RWPE1 (cell line): ENCODE measurements around the gene CLASP2.

Experiments
- CTCF ChIA-PET: fragments of 350-600 bp; sonication (Branson Sonifier 250); formaldehyde crosslinking; extraction: SDS; loops from one replicate; lab custom pipeline; 2021; lab: Yijun Ruan, JAX
- POLR2A ChIA-PET: fragments of 400-600 bp; formaldehyde crosslinking; extraction: SDS; loops from one replicate; lab custom pipeline; 2020; ENCODE audit warnings: antibody characterized with exemption; ENCODE audit not compliant: low non-redundant PET; lab: Yijun Ruan, JAX
- DNase-seq: peaks from one replicate; pipeline ENCODE4 v3.0.0; 2012; ENCODE audit warnings: low spot score
- H3K27ac ChIP-seq: fragments of 450-650 bp; 2 replicates; pipeline ENCODE4 v1.5.1; 2017
- TF ChIP-seq, protein P1 (sequence below): fragments of 450-650 bp; conservative IDR thresholded peaks from 2 replicates; pipeline ENCODE4 v1.5.1; 2017; ENCODE audit warnings: low read depth, mild to moderate bottlenecking

The CLASP2 gene

DNA sequence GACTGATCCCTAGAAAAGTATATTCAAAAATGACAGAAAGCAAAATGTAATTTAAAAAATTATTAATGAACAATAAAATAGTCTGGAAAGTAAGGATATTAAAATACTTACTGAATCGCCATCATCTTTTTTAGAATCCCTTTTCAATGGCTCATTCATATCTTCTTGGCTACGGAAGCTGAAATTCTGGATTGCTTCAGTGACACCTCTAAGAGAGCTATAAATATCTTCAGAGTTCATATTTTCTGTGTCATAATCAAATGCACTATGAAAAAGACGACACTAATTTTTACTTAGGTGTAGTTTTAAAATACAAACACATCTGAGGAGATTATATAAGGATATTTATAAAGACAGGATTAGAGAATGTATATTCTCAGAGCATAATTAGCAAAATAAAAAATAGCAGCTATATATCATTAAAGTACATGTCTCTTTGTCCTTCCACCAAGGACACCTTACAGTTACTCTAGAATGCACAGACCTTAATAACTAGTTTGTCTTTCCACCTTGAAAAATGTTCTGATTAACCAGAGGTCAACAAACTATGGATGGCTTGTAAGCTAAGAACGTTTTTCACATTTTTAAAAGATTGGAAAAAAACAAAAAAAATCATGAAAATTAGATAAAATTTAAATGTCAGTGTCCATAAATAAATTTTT lies 179.2 kb downstream of the CLASP2 start:
- no peak for DNase-seq
- H3K27ac ChIP-seq = no peak overlapping the region
- CTCF ChIA-PET = no interaction called here
- TF ChIP-seq, protein P1, sequence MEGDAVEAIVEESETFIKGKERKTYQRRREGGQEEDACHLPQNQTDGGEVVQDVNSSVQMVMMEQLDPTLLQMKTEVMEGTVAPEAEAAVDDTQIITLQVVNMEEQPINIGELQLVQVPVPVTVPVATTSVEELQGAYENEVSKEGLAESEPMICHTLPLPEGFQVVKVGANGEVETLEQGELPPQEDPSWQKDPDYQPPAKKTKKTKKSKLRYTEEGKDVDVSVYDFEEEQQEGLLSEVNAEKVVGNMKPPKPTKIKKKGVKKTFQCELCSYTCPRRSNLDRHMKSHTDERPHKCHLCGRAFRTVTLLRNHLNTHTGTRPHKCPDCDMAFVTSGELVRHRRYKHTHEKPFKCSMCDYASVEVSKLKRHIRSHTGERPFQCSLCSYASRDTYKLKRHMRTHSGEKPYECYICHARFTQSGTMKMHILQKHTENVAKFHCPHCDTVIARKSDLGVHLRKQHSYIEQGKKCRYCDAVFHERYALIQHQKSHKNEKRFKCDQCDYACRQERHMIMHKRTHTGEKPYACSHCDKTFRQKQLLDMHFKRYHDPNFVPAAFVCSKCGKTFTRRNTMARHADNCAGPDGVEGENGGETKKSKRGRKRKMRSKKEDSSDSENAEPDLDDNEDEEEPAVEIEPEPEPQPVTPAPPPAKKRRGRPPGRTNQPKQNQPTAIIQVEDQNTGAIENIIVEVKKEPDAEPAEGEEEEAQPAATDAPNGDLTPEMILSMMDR = no peak
- POLR2A ChIA-PET = no interaction called here

DNA sequence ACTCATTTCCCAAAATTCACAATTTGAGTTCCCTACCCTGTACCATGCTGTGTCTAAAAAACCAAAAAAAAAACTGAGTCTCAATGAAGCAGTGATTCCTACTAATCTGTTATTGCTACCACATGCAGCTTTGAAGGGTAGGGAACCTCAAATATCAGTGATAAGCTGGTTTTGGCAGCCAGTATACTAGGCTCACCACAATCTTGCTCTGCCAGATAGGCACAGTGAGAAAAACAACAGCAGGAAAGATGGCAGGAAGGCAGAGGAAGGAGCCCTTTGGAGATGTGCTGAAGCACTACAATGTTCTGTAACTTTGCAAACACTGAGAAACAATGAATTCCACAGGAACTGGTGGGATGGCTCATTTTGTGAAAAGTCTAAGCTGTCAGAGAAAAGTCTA lies 180.9 kb downstream of the CLASP2 start:
- TF ChIP-seq, protein P1 = no peak
- ChIA-PET POLR2A (no interaction called here), CTCF (no interaction called here)
- DNase-seq = no peak
- H3K27ac ChIP-seq = no peak overlapping the region

DNA sequence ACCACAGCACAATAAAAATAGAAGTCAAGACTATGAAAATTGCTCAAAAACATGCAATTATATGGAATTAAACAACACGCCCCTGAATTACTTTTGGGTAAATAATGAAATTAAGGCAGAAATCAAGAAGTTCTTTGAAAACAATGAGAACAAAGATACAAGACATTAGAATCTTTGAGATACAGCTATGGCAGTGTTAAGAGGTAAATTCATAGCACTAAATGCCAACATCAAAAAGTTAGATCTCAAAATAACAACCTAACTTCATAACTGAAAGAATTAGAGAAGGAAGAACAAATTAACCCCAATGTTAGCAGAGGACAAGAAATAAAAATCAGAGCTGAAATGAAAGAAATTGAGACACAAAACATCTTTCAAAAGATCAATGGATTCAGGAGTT lies 191.3 kb downstream of the CLASP2 start:
- H3K27ac ChIP-seq = no peak overlapping the region
- no peak for DNase-seq
- ChIA-PET POLR2A (no interaction called here), CTCF (no interaction called here)
- TF ChIP-seq, protein P1 = no peak

DNA sequence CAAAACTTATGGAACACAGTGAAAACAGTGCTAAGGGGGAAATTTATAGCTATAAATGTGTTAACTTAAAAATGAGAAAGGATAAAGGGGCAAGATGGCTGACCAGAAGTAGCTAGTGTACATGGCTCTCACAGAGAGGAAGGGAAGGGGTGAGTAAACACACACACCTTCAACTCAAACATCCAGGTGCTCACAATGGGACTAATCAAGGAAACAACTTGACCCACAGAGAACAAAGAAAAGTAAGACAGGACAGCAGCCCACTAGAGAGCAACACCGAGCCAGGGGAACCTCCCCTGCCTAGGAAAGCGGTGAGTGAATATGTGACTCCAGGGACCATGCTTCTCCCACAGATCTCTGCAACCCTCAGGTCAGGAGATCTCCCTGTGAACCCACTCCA lies 192.8 kb downstream of the CLASP2 start:
- DNase-seq = no peak
- TF ChIP-seq, protein P1 = no peak
- ChIA-PET POLR2A (no interaction called here), CTCF (no interaction called here)
- no peak overlapping the region for H3K27ac ChIP-seq

DNA sequence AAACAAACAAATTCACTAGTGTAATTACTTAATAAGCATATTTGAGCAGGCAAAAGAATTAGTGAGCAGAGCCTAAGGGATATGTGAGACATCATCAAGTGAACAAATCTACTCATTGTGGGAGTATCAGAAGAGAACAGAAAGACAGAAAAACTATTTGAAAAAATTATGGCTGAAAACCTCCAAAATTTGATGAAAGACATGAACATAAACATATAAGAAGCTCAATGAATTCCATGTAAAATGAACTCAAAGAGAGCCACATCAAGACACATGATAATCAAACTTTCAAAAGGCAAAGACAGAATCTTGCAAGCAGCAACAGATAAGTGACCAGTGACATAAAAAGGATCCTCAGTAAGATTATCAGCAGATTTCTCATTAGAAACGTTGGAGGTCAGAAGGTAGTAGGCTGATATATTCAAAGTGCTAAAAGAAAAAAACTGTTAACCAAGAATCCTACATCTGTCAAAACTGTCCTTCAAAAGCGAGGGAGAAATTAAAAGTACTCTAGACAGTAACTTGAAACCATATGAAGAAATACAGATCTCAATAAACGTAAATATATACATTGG lies 194.9 kb downstream of the CLASP2 start:
- ChIA-PET POLR2A (no interaction called here), CTCF (no interaction called here)
- TF ChIP-seq, protein P1 = no peak
- DNase-seq = no peak
- no peak overlapping the region for H3K27ac ChIP-seq

DNA sequence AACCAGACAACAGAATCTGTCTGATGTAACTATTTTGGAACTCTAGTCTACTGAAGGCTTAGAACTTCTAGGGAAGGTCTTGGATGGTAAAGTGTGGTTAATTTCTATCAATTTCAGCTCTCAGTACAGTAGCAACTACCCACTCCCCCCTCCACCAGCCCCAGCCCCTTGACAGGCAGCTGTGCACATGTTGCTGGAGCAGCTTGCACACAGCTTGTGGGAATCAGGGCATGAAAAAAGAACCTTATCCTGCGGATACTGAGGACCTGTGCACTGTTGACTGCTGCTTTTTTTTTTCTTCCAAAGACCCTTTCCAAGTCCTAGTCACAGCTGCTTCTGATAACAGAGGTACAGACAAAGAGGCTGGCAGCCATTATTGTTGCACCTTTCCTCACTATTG lies 196.3 kb downstream of the CLASP2 start:
- CTCF ChIA-PET = no interaction called here

More for the DNA sequence above, 196.3 kb downstream of the CLASP2 start:
- no peak overlapping the region for H3K27ac ChIP-seq
- POLR2A ChIA-PET = no interaction called here
- TF ChIP-seq, protein P1 = no peak
- DNase-seq = no peak
